ENCODE results near the gene IGF1R.

Gene IGF1R

DNA sequence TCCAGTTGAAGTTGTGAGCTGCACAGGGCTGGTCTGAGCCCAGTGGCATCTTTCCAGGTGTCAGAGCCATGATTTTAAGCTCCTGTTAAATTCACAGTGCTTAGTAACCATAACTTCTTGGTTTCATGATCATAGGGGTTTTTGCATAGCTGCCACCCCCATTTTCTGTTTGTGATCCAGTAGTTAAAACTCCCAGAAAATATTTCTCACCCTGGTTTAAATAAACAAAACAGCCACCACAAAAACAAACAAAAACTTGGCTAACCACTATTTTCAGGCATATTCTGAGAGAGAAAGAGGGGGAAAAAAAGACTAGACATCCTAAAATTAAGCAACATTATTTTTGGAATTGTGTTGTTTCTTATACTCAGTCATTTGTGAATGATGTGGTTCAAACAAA, 175.3 kb downstream of the IGF1R start:
- Mint-ChIP-seq H3K4me1 (no peaks in the 10 kb centered on the region), H3K36me3 (no peaks in the 10 kb centered on the region), H3K9me3 (peaks cover 3% of the 10 kb centered on the region), H3K4me3 (no peak overlapping the region), H3K27ac (no peak overlapping the region)
- ATAC-seq (no peak), DNase-seq (ENCODE audit: low spot score in 2 of 2) (no peak)

DNA sequence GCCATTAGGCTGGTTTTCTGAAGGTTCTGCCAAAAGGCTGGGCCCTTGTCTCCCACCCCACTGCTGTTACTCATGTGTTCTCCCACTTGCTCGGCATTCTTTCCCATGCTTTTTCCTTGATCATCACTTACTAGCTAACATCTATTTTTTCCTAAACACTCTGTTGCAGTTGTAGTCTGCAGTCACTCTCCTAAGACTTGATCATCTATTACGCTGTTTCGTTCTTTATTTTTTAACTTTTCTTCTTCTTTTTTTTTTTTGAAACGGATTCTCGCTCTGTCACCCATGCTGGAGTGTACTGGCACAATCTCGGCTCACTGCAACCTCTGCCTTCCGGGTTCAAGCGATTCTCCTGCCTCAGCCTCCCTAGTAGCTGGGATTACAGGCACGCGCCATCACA, 176.3 kb downstream of the IGF1R start:
- no peaks in the 10 kb centered on the region for H3K36me3 Mint-ChIP-seq
- DNase-seq (ENCODE audit: low spot score in 2 of 2): no peak
- H3K9me3 Mint-ChIP-seq: peaks cover 5% of the 10 kb centered on the region
- no peak overlapping the region for H3K27ac Mint-ChIP-seq
- no peak overlapping the region for H3K4me3 Mint-ChIP-seq
- ATAC-seq: no peak
- no peaks in the 10 kb centered on the region for H3K4me1 Mint-ChIP-seq

DNA sequence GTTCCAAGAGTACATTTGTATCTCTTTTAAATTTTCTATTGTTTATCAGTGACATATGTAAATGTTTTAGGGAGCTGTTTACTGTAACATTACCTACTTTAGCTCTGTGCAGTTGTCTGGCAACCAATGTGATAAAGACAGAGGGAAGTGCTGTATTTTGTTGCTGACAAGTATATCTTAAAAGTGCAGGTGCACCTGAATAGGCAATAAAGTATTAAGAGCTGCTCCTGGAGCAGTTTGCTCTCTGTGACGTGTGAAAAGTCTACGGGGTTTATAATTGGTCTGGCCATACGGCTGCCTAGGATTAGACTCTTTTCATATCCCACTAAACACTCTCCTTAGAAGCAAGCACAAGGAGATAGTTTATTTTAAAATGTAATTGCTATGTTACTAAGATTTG, 178.3 kb downstream of the IGF1R start:
- Mint-ChIP-seq H3K27ac (no peak overlapping the region), H3K9me3 (peaks cover 15% of the 10 kb centered on the region), H3K4me1 (no peaks in the 10 kb centered on the region), H3K36me3 (no peaks in the 10 kb centered on the region), H3K4me3 (no peak overlapping the region)
- DNase-seq (ENCODE audit: low spot score in 2 of 2) (no peak), ATAC-seq (no peak)

- Mint-ChIP-seq H3K27ac (no peak overlapping the region), H3K4me1 (no peaks in the 10 kb centered on the region), H3K36me3 (no peaks in the 10 kb centered on the region), H3K9me3 (peaks cover 15% of the 10 kb centered on the region), H3K4me3 (no peak overlapping the region)
- no peak for ATAC-seq
- DNase-seq (ENCODE audit: low spot score in 2 of 2): no peak
Measured at GRCh38 chr15:98827217-98827616, 178.9 kb downstream of the IGF1R start.

DNA sequence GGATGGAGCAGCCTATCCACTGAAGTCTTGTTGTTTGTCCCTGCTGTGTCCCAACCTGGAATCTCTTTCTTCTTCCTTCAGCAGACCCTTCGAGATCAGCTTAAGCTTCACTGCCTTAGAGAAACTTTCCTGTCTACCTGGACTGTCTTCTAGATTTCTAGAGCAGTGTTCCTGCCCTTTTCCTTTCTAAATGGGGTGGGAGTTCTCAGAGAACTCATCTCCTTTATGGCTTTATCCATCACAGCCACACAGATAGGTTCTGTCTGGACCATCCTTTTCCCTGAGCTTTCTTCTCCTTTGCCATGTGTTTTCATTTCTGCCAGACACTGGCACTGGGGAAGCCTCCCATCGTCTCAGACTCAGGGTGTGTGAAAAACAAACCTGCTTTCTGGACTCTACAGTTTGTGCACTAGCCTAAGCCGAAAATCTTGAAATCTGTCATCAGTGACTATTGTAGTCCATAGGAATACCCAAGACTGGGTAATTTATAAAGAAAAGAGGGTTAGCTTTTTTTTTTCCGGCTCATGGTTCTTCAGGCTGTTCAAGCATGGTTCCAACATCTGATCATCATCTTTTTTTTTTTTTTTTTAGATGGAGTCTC, 181.8 kb downstream of the IGF1R start:
- Mint-ChIP-seq H3K9me3 (peaks cover 20% of the 10 kb centered on the region), H3K36me3 (no peaks in the 10 kb centered on the region), H3K27ac (no peak overlapping the region), H3K4me1 (no peaks in the 10 kb centered on the region), H3K4me3 (no peak overlapping the region)
- ATAC-seq (no peak), DNase-seq (ENCODE audit: low spot score in 2 of 2) (no peak)

GRCh38 chr15:98834976-98835375, 186.6 kb downstream of the IGF1R start:
- peaks cover 14% of the 10 kb centered on the region for H3K9me3 Mint-ChIP-seq
- ATAC-seq (no peak), DNase-seq (ENCODE audit: low spot score in 2 of 2) (no peak)
- H3K36me3 Mint-ChIP-seq: no peaks in the 10 kb centered on the region
- H3K4me1 Mint-ChIP-seq: no peaks in the 10 kb centered on the region
- H3K4me3 Mint-ChIP-seq: no peak overlapping the region
- H3K27ac Mint-ChIP-seq: no peak overlapping the region

DNA sequence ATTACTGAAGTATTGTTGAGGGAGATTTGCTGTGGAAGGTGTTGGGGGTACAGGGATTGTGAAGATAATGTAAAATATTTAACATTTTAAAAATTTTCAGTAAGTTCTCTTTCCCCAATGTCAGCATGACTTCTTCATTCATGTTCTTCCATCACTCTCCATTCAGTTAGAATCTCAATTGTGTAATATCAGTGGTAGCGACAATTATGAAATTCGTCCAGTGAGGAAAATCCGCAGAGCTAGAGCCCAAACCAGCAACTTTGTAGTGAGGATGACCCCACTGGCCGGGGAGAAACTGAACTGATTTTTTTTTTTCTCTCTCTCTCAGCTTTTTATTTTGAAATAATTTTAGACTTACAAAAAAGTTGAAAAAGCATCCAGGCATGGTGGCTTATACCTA, 187.5 kb downstream of the IGF1R start:
- no peak for DNase-seq (ENCODE audit: low spot score in 2 of 2)
- Mint-ChIP-seq H3K36me3 (no peaks in the 10 kb centered on the region), H3K9me3 (peaks cover 11% of the 10 kb centered on the region), H3K4me1 (no peaks in the 10 kb centered on the region), H3K4me3 (no peak overlapping the region), H3K27ac (no peak overlapping the region)
- no peak for ATAC-seq

DNA sequence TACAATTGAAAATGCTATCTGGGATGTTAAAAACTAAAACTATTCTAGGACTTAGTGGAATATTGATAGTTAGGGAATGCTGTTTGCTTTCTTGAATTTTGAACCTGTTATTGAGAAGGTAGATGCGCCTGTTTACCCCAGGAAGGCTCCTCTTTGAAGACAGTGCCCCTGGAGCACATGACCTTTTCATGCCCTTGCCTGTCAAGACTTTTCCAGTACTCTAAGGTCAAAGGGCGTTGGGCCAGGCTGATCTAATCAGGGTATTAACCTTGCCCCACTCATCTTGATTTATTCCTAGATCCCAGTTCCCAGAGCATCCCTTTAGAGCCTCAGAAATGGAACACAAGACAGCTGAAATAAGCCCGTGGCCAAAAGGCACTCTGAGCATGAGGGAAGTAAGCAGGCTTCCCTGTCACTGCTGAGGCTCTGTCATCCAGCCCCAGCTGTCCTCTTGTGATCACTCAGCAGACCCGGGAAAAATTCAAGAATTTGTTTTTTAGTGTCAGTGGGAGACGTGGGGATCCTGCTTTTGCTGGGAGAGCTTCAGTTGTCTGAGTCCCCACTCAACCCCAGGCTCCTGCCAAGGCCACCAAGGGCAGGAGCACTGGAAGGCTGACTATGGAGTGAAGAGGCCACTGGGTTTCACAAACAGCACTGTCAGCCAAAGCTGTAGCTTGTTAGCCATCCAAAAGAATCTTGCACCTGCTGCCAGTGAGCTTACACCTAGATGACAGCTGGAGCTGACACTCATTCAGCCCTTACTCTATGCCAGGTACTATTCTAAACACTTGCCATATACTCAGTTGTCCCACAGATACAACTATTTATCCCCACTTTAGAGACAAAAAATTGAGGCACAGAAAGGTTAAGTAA, 190.3 kb downstream of the IGF1R start:
- DNase-seq (ENCODE audit: low spot score in 2 of 2): no peak
- H3K27ac Mint-ChIP-seq: no peak overlapping the region
- no peaks in the 10 kb centered on the region for H3K36me3 Mint-ChIP-seq
- no peaks in the 10 kb centered on the region for H3K9me3 Mint-ChIP-seq
- no peak overlapping the region for H3K4me3 Mint-ChIP-seq
- no peaks in the 10 kb centered on the region for H3K4me1 Mint-ChIP-seq
- no peak for ATAC-seq

- Mint-ChIP-seq H3K4me1 (no peaks in the 10 kb centered on the region), H3K9me3 (no peaks in the 10 kb centered on the region), H3K27ac (no peak overlapping the region), H3K4me3 (no peak overlapping the region), H3K36me3 (no peaks in the 10 kb centered on the region)
- DNase-seq (ENCODE audit: low spot score in 2 of 2): no peak
- no peak for ATAC-seq
Measured at GRCh38 chr15:98840053-98840452, 191.7 kb downstream of the IGF1R start.

GRCh38 chr15:98841419-98841970, 193.2 kb downstream of the IGF1R start:
- Mint-ChIP-seq H3K4me3 (no peak overlapping the region), H3K27ac (no peak overlapping the region), H3K9me3 (no peaks in the 10 kb centered on the region), H3K4me1 (peaks cover 6% of the 10 kb centered on the region), H3K36me3 (no peaks in the 10 kb centered on the region)
- DNase-seq (ENCODE audit: low spot score in 2 of 2) (no peak), ATAC-seq (no peak)

- H3K36me3 Mint-ChIP-seq: no peaks in the 10 kb centered on the region
- ATAC-seq: no peak
- H3K9me3 Mint-ChIP-seq: no peaks in the 10 kb centered on the region
- H3K4me3 Mint-ChIP-seq: no peak overlapping the region
- no peak for DNase-seq (ENCODE audit: low spot score in 2 of 2)
- H3K4me1 Mint-ChIP-seq: peaks cover 6% of the 10 kb centered on the region
- no peak overlapping the region for H3K27ac Mint-ChIP-seq
Measured at GRCh38 chr15:98842192-98842972, 194.0 kb downstream of the IGF1R start.

DNA sequence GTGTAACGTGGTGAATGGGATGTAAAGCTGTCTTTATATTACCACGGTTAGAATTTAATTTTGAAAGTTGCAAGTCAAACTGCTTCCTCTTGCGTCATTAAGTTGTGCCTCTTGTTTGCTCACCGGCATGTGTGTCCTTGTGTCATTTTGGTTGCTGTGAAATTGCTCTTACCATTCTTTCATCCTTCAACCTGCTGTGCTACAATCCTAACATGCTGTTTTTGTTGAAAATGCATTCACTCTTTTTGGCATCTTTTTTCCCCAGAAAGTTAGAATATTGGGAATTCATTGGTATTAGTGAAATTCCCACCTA, 194.6 kb downstream of the IGF1R start:
- Mint-ChIP-seq H3K36me3 (no peaks in the 10 kb centered on the region), H3K4me1 (peaks cover 6% of the 10 kb centered on the region)

DNA sequence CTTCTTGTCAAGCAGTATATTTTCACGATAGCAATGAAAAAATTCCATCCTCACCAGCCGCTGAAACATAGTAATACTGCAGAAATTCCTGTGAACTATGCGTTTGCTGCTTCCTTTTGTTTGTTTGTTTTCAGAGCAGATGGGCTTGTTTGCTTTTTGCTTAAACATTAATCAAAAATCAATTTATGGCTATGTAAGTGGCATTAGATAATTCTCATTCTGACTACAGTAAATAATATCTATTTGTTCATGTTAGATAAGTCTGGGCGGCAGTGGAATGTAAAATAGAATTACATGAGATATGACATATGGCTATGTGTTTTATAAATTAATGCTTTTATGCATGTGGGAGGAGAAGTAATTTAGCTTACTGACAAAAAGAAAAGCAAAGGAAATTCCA, 195.5 kb downstream of the IGF1R start:
- no peak overlapping the region for H3K27ac Mint-ChIP-seq
- no peak for ATAC-seq
- no peak for DNase-seq (ENCODE audit: low spot score in 2 of 2)
- H3K4me1 Mint-ChIP-seq: peaks cover 6% of the 10 kb centered on the region
- no peaks in the 10 kb centered on the region for H3K36me3 Mint-ChIP-seq
- no peaks in the 10 kb centered on the region for H3K9me3 Mint-ChIP-seq
- no peak overlapping the region for H3K4me3 Mint-ChIP-seq

More for the DNA sequence above, 194.6 kb downstream of the IGF1R start:
- no peak overlapping the region for H3K4me3 Mint-ChIP-seq
- DNase-seq (ENCODE audit: low spot score in 2 of 2) (no peak), ATAC-seq (no peak)
- H3K9me3 Mint-ChIP-seq: no peaks in the 10 kb centered on the region
- no peak overlapping the region for H3K27ac Mint-ChIP-seq

DNA sequence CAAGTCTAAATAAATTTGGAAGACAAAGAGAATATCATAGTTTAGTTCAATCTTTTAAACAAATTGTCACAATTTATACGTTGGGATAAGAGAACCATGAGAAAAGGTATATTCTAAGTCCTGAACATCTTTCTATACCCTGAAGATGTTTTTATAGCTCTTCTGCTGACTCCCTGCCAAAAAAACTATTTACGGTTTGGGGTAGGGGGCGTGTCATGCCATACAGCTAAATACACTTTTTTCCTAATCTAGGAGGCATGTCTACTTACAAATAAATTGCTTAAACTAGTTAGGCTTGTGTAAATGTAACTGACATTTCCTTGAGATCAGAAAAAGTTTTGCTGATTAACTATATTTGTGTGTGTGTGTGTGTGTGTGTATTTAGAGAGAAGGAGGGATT, 195.9 kb downstream of the IGF1R start:
- ATAC-seq: no peak
- Mint-ChIP-seq H3K36me3 (no peaks in the 10 kb centered on the region), H3K4me1 (peaks cover 6% of the 10 kb centered on the region), H3K9me3 (no peaks in the 10 kb centered on the region), H3K27ac (no peak overlapping the region), H3K4me3 (no peak overlapping the region)
- no peak for DNase-seq (ENCODE audit: low spot score in 2 of 2)

GRCh38 chr15:98845138-98845884, 197.0 kb downstream of the IGF1R start:
- ATAC-seq (no peak), DNase-seq (ENCODE audit: low spot score in 2 of 2) (no peak)
- no peaks in the 10 kb centered on the region for H3K9me3 Mint-ChIP-seq
- H3K4me3 Mint-ChIP-seq: no peak overlapping the region
- peaks cover 9% of the 10 kb centered on the region for H3K4me1 Mint-ChIP-seq
- H3K36me3 Mint-ChIP-seq: no peaks in the 10 kb centered on the region
- no peak overlapping the region for H3K27ac Mint-ChIP-seq
